OCI-LY7 (cell line): ENCODE data around the gene CFAP206.

Experiments used
- EZH2phosphoT487 ChIP-seq: fragments of 200-600 bp; sonication (generic); IDR thresholded peaks from 2 replicates; pipeline ENCODE4 v1.6.1; 2018; ENCODE audit warnings: low read depth, borderline replicate concordance, mild to moderate bottlenecking, mixed run types, antibody characterized with exemption, low read length, moderate library complexity, mixed read lengths
- TF ChIP-seq, protein P1 (sequence below): fragments of 200-600 bp; sonication (generic); conservative IDR thresholded peaks from 2 replicates; pipeline ENCODE4 v1.5.1; 2014; ENCODE audit warnings: mild to moderate bottlenecking, antibody characterized with exemption, low read length, moderate library complexity, mixed read lengths

DNA sequence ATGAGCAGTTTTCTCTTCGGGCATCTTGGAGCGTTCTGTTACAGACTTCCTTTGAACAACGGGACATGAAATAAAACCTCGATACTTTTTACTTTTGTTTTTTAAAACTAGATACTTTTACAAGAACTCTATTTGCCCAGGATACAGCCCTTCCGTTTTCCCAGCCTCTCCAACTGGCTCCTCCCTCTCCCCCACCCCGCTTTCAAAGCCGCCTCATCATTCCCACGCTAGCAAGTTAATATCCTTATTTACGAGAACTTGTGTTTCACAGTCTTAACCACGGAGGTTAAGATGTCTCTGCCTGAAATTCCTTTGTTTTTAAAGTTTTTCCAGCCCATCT, 241 bp upstream of the CFAP206 start:
- TF ChIP-seq, protein P1, sequence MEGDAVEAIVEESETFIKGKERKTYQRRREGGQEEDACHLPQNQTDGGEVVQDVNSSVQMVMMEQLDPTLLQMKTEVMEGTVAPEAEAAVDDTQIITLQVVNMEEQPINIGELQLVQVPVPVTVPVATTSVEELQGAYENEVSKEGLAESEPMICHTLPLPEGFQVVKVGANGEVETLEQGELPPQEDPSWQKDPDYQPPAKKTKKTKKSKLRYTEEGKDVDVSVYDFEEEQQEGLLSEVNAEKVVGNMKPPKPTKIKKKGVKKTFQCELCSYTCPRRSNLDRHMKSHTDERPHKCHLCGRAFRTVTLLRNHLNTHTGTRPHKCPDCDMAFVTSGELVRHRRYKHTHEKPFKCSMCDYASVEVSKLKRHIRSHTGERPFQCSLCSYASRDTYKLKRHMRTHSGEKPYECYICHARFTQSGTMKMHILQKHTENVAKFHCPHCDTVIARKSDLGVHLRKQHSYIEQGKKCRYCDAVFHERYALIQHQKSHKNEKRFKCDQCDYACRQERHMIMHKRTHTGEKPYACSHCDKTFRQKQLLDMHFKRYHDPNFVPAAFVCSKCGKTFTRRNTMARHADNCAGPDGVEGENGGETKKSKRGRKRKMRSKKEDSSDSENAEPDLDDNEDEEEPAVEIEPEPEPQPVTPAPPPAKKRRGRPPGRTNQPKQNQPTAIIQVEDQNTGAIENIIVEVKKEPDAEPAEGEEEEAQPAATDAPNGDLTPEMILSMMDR: no peak
- no peak for TF ChIP-seq EZH2phosphoT487
